ENCODE data around the gene CLASP2. TPM values are rescaled to one million over a fixed set of nuclear protein-coding genes. Genes with fewer than 3 reads are reported as not detected.
"Not testable (repeated sequence)": the region's sequence is repeated elsewhere in the genome, so short reads cannot be mapped to it uniquely, and the experiment has no call there.

Gene CLASP2
- 10 to 100 TPM; 73.8 to 82.3 TPM for total RNA-seq

DNA sequence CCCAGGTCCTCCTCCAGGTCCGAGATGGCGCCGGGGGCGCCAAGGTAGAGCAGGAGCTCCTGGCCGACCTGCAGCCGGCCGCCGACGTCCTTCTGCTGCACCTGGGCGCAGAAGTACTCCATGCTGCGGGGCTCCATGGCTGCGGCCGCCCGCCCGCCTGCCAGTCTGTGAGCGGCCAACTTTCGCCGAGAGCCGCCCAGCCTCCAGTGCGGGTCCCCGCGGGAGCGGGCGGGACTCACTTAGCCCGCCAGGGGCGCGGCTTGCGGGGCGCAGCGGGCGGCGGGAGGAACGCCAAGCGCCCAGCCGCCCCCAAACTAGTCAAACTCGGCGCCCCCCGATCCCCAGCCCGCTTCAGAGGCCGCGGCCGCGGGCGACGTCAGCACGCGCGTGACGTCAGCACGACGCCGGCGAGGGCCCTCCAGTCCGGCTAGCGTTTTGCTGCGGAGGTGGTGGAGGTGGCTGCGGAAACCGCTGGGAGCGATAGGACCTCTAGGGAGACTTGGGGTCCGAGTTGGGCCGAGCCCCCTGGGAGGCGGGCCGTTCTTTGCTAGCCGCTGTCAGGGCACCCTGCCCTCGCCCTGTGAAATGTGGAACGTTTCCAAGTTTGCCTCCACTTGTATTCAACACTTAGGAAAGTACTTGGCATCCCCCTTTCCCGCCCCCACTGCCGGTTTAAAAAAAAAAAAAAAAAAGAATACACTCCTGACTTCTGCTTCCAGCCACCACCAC, at the start of gene CLASP2:
Gene CLASP2, minus strand, starts transcription at position 389 of the 729 bp plus-strand sequence. Its CDS starts 252 bp downstream, at position 137.
- no peaks in the 10 kb centered on the region for H3K9me3 Mint-ChIP-seq
- no peak within 1 kb of the TSS for H3K4me3 Mint-ChIP-seq
- peak; percentile 91 for DNase-seq (ENCODE audit: low spot score)
- ATAC-seq = peak; percentile 96
- no peaks in the 10 kb centered on the region for H3K36me3 Mint-ChIP-seq
- peak within 1 kb of the TSS; percentile 84 to 90 for H3K27ac Mint-ChIP-seq
- H3K27me3 Mint-ChIP-seq = peaks cover under 1 to 3% of the 10 kb centered on the region in 2 donors
- peaks cover 6 to 9% of the 10 kb centered on the region in 2 donors for H3K4me1 Mint-ChIP-seq (ENCODE audit: low read depth in 2 of 2)

DNA sequence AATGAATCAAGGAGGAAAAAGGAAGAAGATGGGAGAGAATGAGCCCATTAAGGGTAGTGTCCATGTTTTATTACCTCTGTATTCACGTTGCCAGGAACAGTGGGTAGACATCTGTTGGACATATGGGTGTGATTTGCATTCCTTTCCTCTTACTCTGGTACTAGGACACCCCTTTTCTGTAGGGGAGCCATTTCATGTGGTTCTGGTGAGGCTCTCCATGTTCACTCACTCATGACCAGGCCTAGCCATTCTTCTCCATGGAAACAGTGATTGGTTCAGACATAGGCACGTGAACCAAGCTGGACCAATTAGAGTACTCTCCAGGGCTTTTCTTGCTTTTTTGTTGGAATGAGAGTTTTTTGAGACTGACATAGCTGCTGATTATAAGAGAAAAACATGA, 40.8 kb upstream of the CLASP2 start:
- no peak for DNase-seq (ENCODE audit: low spot score)
- peaks cover 3% of the 10 kb centered on the region for H3K9me3 Mint-ChIP-seq
- H3K36me3 Mint-ChIP-seq = peaks cover 12% of the 10 kb centered on the region
- no peak for ATAC-seq
- H3K4me1 Mint-ChIP-seq (ENCODE audit: low read depth in 2 of 2) = no peaks in the 10 kb centered on the region
- no peak overlapping the region for H3K27ac Mint-ChIP-seq
- H3K27me3 Mint-ChIP-seq = peaks cover 11 to 22% of the 10 kb centered on the region in 2 donors
- H3K4me3 Mint-ChIP-seq = no peak overlapping the region

DNA sequence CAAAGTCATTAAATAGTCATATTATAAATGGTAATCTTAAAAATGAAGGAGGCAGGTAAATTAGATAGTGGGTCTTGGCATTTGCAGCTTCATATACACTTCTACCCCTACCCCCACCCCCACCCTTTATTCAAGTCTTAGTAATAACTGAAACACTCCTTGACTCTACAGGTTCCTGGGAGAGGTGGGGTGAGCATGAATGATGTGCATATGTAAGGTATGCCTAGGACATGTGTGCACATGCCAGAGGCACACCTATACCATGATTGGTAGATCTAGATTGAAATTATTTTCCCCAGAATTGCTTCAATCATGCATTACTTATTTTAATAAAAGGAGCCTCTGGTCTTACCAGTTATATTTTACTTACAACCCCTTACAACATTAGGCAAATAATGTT, 40.2 kb upstream of the CLASP2 start:
- H3K27ac Mint-ChIP-seq = no peak overlapping the region
- no peaks in the 10 kb centered on the region for H3K4me1 Mint-ChIP-seq (ENCODE audit: low read depth in 2 of 2)
- H3K36me3 Mint-ChIP-seq = peaks cover 12% of the 10 kb centered on the region
- H3K4me3 Mint-ChIP-seq = no peak overlapping the region
- ATAC-seq (no peak), DNase-seq (ENCODE audit: low spot score) (no peak)
- peaks cover 10 to 17% of the 10 kb centered on the region in 2 donors for H3K27me3 Mint-ChIP-seq
- H3K9me3 Mint-ChIP-seq = peaks cover 3% of the 10 kb centered on the region

DNA sequence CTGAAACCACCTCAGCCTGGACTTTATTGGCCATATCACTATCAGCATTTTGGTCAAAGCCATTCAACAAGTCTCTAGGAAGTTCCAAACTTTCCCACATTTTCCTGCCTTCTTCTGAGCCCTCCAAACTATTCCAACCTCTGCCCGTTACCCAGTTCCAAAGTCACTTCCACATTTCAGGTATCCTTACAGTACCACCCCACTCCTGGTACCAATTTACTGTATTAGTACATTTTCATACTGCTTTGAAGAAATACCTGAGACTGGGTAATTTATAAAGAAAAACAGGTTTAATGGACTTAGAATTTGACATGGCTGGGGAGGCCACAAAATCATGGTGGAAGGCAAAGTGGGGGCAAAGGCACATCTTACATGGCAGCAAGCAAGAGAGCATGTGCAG, 36.3 kb upstream of the CLASP2 start:
- H3K4me3 Mint-ChIP-seq; H3K27ac Mint-ChIP-seq; ATAC-seq; H3K4me1 Mint-ChIP-seq (ENCODE audit: low read depth in 2 of 2); H3K9me3 Mint-ChIP-seq; DNase-seq (ENCODE audit: low spot score): not testable (repeated sequence)
- H3K36me3 Mint-ChIP-seq = peaks cover 12% of the 10 kb centered on the region
- peaks cover 5 to 22% of the 10 kb centered on the region in 2 donors for H3K27me3 Mint-ChIP-seq

DNA sequence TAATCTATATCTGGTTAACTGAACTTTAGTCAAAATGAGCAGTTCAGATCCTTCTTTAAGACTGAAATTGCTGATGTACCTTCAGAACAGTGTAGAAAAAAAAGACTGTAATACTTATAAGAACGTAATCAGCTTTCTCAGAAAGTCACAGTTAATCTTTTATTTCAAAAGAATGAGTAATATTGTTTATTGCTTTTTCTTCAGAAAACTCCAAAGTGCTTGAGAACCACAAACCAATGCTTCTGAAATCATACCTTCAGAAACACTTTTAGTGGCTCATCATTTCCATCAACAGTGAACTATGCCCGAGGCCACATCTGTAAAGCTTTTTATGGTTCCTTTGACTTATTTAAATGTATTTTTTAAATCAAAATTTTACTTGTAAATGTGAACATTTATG, 33.3 kb upstream of the CLASP2 start:
- Mint-ChIP-seq H3K27me3 (peaks cover 2 to 22% of the 10 kb centered on the region in 2 donors), H3K36me3 (peaks cover 12% of the 10 kb centered on the region), H3K27ac (no peak overlapping the region), H3K4me3 (no peak overlapping the region), H3K4me1 (ENCODE audit: low read depth in 2 of 2) (no peaks in the 10 kb centered on the region), H3K9me3 (peaks cover 3% of the 10 kb centered on the region)
- ATAC-seq = peak in 1 of 2 donors; percentile 36
- DNase-seq (ENCODE audit: low spot score) = no peak

DNA sequence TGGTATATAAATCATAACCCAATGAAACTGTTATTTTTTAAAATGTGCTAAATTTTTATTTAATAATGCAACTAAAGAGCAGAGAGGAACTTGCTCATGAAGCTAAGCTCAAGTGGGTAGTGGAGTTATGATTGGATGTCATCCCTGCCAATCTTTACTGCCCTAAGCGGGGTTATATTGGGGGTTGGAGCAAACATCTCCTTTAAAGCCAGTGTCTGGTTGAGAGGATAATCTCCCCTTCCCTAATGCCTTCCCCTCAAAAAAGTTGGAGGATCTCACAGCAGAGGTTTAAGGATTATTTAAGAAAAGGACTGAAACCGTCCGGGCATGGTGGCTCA, 32.1 kb upstream of the CLASP2 start:
- Mint-ChIP-seq H3K27me3 (peaks cover 2 to 21% of the 10 kb centered on the region in 2 donors), H3K4me3 (no peak overlapping the region), H3K9me3 (peaks cover 3% of the 10 kb centered on the region), H3K4me1 (ENCODE audit: low read depth in 2 of 2) (no peaks in the 10 kb centered on the region), H3K27ac (no peak overlapping the region), H3K36me3 (peaks cover 12% of the 10 kb centered on the region)
- no peak for ATAC-seq
- DNase-seq (ENCODE audit: low spot score) = no peak

DNA sequence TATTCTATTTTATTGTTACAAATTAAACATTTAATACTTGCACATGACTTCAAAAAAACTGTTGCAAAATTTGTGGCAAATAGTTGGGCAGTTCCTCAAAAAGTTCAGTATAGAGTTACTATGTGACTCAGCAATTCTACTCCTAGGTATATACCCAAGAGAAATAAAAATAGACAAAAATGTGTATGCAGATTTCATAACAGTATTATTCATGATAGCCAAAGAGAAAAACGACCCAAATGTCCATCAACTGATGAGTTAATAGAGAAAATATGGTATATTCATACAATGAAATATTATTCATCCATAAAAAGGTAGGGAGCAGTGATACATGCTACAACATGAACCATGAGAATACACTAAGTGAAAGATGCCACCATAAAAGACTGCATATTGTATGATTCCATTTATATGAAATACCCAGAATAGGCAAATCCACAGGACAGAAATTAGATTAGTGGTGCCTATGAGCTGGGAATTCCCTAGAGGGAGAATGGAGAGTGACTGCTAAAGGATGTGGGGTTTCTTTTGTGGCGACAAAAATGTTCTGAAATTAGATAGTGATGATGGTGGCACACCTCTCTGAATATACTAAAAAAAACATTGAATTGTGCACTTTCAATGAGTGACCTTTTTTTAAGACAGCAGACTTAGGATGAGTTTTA, 31.6 kb upstream of the CLASP2 start:
- H3K4me3 Mint-ChIP-seq = no peak overlapping the region
- DNase-seq (ENCODE audit: low spot score) = no peak
- no peaks in the 10 kb centered on the region for H3K4me1 Mint-ChIP-seq (ENCODE audit: low read depth in 2 of 2)
- H3K27ac Mint-ChIP-seq = no peak overlapping the region
- peaks cover 7% of the 10 kb centered on the region for H3K36me3 Mint-ChIP-seq
- ATAC-seq = no peak
- no peaks in the 10 kb centered on the region for H3K9me3 Mint-ChIP-seq
- peaks cover 0 to 16% of the 10 kb centered on the region in 2 donors for H3K27me3 Mint-ChIP-seq

DNA sequence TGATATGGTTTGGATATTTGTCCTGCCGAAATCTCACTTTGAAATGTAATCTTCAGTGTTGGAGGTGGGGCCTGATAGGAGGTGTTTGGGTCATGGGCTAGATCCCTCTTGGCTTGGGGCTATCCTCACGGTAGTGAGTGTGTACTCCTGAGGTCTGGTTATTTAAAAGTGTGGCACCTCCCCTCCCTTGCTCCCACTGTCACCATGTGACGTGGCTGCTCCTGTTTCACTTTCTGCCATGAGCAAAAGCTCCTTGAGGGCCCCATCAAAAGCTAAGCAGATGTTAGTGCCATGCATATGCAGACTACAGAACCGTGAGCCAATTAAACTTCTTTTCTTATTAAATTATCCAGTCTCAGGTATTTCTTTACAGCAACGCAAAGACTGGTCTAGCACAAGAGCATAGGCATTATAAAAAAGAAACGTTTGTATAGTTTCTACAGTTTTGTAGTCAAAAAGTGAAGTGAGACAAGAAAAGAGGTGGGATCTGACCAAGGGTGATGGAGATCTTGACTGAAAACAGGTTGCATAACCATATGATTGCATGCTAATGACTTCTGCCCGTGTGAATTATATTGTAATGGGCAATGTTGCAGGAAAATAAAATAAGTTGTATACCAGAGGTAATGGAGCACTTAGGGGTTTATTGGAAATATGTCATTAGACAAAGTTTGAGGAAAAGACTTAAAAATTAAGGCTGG, 28.5 kb upstream of the CLASP2 start:
- H3K27ac Mint-ChIP-seq = no peak overlapping the region
- H3K4me1 Mint-ChIP-seq (ENCODE audit: low read depth in 2 of 2) = no peaks in the 10 kb centered on the region
- ATAC-seq (no peak), DNase-seq (ENCODE audit: low spot score) (no peak)
- no peaks in the 10 kb centered on the region for H3K9me3 Mint-ChIP-seq
- no peak overlapping the region for H3K4me3 Mint-ChIP-seq
- H3K36me3 Mint-ChIP-seq = no peaks in the 10 kb centered on the region
- peaks cover 0 to 11% of the 10 kb centered on the region in 2 donors for H3K27me3 Mint-ChIP-seq

DNA sequence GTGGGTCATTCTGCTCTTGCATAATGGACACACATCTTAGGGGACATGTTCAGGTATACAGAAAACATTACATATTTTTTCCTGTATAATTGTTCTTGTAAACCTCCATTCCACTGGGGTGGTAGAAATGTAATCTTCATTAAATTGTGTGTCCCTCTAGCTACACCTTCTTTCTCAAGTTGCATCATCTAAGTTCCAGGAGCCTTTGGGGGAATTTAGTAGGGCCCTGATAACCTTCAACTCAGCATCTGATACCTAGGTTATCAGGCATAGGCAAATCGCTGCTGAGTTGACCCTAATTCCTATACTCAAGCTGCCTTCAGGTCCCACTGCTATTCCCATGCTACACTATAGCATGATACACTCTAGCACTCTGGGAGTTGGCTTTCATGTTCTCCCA, 19.1 kb upstream of the CLASP2 start:
- Mint-ChIP-seq H3K27me3 (peaks cover 17 to 18% of the 10 kb centered on the region in 2 donors), H3K27ac (no peak overlapping the region), H3K9me3 (peaks cover 3% of the 10 kb centered on the region), H3K36me3 (peaks cover 3% of the 10 kb centered on the region), H3K4me3 (no peak overlapping the region), H3K4me1 (ENCODE audit: low read depth in 2 of 2) (no peaks in the 10 kb centered on the region)
- DNase-seq (ENCODE audit: low spot score) = no peak
- no peak for ATAC-seq

DNA sequence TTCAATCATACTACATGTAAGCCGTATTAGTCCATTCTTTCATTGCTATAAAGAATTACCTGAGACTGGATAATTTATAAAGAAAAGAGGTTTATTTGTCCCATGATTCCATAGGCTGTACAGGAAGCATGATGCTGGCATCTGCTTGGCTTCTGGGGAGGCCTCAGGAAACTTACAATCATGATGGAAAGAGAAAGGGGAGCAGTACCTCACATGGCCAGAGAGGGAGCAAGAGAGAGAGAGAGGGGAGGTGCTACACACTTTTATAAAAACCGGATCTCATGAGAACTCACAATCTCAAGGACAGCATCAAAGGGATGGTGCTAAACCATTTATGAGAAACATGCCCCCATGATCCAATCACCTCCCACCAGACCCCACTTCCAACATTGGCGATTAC, 14.3 kb upstream of the CLASP2 start:
- peaks cover 3% of the 10 kb centered on the region for H3K9me3 Mint-ChIP-seq
- no peak overlapping the region for H3K4me3 Mint-ChIP-seq
- DNase-seq (ENCODE audit: low spot score) = no peak
- no peak for ATAC-seq
- peaks cover 6% of the 10 kb centered on the region for H3K36me3 Mint-ChIP-seq
- no peaks in the 10 kb centered on the region for H3K4me1 Mint-ChIP-seq (ENCODE audit: low read depth in 2 of 2)
- H3K27ac Mint-ChIP-seq = no peak overlapping the region
- H3K27me3 Mint-ChIP-seq = peaks cover 15 to 25% of the 10 kb centered on the region in 2 donors

DNA sequence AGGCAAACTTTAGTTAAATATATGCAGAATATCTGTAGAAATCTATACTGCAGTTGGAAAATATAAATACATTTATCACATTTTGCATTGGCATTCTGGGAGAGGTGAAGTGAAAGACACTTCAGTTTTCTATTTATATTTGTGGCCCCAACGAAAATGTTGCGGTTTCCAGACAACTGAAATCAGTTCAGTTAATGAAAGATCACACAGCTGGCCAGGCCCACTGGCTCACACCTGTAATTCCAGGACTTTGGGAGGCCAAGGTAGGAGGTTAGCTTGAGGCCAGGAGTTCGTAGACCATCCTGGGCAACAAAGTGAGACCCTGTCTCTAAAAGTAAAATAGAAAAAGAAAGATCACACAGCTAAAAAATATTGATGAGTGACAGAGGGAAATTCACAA, 11.9 kb upstream of the CLASP2 start:
- Mint-ChIP-seq H3K36me3 (peaks cover 6% of the 10 kb centered on the region), H3K9me3 (peaks cover 3% of the 10 kb centered on the region)
- no peak for DNase-seq (ENCODE audit: low spot score)

DNA sequence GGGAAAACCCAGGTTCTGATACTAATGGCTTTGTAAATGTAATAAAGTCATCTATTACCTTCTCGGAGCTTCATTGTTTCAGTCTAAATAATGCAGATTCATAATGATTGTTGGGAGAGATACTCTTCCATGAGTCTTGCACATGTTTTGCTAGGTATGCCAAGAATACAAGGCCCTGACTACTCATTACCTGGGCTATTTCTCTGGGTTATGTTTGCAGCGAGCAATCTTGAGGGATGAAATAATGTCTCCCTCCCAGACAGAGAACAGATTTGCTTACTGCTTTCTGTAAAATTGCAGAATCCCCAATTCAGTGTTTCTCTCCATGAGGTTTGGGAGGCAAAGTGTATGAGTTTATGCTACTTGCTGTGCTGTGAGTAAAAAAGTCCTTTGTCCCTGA, 6.2 kb upstream of the CLASP2 start:
- Mint-ChIP-seq H3K4me1 (ENCODE audit: low read depth in 2 of 2) (no peaks in the 10 kb centered on the region), H3K9me3 (no peaks in the 10 kb centered on the region), H3K4me3 (no peak overlapping the region), H3K27me3 (peaks cover 6 to 7% of the 10 kb centered on the region in 2 donors), H3K36me3 (no peaks in the 10 kb centered on the region), H3K27ac (no peak overlapping the region)
- no peak for ATAC-seq
- DNase-seq (ENCODE audit: low spot score) = no peak

More for the DNA sequence above, 11.9 kb upstream of the CLASP2 start:
- ATAC-seq = no peak
- Mint-ChIP-seq H3K4me3 (no peak overlapping the region), H3K4me1 (ENCODE audit: low read depth in 2 of 2) (no peaks in the 10 kb centered on the region), H3K27ac (no peak overlapping the region), H3K27me3 (peaks cover 8 to 10% of the 10 kb centered on the region in 2 donors)

DNA sequence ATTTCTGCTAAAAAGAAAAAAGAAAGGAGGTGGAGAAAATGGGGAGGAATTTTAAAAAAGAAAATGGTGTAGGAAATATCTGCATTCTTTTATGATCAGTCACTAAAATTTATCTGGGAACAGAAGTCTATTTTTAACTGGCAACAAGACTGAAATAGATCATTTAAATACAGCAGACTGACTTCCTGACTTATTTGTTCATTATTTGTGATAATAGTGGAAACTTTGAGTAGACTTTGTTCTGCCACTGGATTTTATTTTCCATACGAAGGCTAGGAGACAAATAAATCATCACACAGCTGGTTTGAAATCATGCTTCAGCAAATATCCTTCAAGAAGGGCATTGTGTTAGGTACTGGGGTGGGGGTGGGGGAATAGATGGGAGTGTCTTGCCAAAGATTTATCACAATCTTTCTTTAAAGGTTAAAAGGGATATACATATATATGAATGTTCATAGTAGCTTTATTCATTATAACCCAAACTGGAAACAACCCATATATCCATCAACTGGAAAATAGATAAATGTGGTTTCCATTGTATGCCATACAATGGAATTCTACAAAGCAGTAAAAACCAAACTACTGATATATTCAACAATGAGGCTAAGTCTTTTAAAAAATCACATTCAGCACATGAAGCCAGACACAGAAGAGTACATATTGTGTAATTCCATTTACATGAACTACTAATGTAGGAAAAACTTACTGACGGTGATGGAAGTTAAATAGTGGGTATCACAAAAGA, 4.7 kb upstream of the CLASP2 start:
- Mint-ChIP-seq H3K4me3 (no peak overlapping the region), H3K36me3 (no peaks in the 10 kb centered on the region), H3K27ac (no peak overlapping the region), H3K27me3 (peaks cover 6 to 7% of the 10 kb centered on the region in 2 donors), H3K9me3 (no peaks in the 10 kb centered on the region), H3K4me1 (ENCODE audit: low read depth in 2 of 2) (peaks cover 4 to 6% of the 10 kb centered on the region in 2 donors)
- DNase-seq (ENCODE audit: low spot score) = no peak
- no peak for ATAC-seq

Measured in natural killer cell treated with Interleukin-12 subunit alpha and Interleukin-12 subunit beta and Interleukin-15 and Interleukin-18, amount 100 ng/mL, for 72 hours (primary cell).